ENCODE measurements around the gene C10orf53.

Gene C10orf53

DNA sequence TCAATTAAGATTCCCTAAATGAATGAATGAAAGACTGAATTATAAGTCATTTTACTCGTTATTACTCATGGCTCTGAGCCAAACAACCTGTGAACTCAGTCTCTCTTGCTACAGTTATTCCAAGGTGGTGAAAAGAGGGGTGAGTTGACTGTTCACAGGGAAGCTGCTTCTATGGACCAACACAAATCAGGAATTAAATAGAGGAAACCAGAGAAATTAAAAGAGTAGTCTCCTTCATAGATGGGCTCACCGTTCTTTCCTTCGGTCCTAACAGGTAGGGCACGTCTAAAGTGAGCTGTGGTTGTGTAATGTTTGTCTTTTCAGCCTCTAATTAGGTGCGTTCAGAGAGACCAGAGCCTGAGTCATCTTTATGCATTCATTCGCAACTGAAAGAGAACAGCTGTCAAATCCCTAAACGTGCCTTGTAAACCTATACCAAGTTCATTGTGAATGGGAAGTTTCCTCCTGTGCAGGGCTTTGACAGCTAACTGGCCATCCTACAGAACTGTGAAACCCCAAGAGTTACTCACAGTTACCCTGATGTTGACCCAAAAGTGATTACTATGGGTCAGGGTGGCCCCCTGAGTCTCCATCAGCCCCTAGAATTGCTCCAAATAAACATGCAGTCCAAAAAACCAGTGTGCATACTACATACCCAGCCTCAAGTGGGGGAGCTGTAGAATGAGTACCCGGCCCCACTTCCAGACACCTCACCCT is 18.2 kb upstream of the C10orf53 start:
- ChIA-PET POLR2A (no interaction called here), CTCF (interaction anchor here (1.4 kb wide), 1 partner anchor 68 kb away, joined by 4 read pairs; no protein-coding TSS in a partner anchor)
- no peak for TF ChIP-seq CTCF (IDR thresholded peaks at IDR 0.05; ENCODE audit: control extremely low read depth, extremely low read depth, low read depth, missing control alignments)
- peak; percentile 3 for DNase-seq (ENCODE audit: extremely low spot score)

GRCh38 chr10:49662169-49662830 is 17.2 kb upstream of the C10orf53 start:
- TF ChIP-seq CTCF (IDR thresholded peaks at IDR 0.05; ENCODE audit: control extremely low read depth, extremely low read depth, low read depth, missing control alignments), result no peak
- ChIA-PET CTCF (no interaction called here), POLR2A (no interaction called here)
- DNase-seq (ENCODE audit: extremely low spot score), result peak; percentile 6

- no peak for TF ChIP-seq CTCF (IDR thresholded peaks at IDR 0.05; ENCODE audit: control extremely low read depth, extremely low read depth, low read depth, missing control alignments)
- ChIA-PET POLR2A (no interaction called here), CTCF (no interaction called here)
- no peak for DNase-seq (ENCODE audit: extremely low spot score)
Observed at GRCh38 chr10:49663596-49663995, 15.9 kb upstream of the C10orf53 start.

- POLR2A ChIA-PET, result no interaction called here
- CTCF ChIA-PET, result no interaction called here
- DNase-seq (ENCODE audit: extremely low spot score), result no peak
- TF ChIP-seq CTCF (IDR thresholded peaks at IDR 0.05; ENCODE audit: control extremely low read depth, extremely low read depth, low read depth, missing control alignments), result no peak
Observed at GRCh38 chr10:49664006-49664841, 15.2 kb upstream of the C10orf53 start.

DNA sequence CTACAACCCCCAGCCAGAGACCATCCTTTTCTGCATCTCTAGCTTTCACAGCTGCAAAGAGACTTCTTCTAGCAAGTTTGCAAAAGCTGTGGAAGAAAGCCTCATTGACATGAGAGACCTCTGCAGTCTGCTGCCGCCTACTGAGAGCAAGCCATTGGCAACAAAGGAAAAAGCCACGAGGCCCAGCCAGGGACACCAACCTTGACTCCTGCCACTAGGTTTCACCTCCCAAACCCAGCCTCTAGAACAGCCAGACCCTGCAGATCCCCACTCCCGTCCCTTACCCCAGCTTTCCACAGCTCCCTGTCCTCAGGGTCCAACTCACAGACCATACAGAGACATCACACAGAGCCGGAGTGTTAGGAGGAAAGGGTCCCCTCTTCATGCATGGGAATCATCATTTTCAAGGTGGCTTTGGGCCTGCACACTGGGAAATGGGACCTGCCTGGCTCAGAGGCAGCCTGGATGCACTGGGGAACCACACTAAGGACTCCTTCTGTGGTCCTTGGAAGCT is 14.6 kb upstream of the C10orf53 start:
- ChIA-PET CTCF (no interaction called here), POLR2A (no interaction called here)
- TF ChIP-seq CTCF (IDR thresholded peaks at IDR 0.05; ENCODE audit: control extremely low read depth, extremely low read depth, low read depth, missing control alignments), result no peak
- no peak for DNase-seq (ENCODE audit: extremely low spot score)

DNA sequence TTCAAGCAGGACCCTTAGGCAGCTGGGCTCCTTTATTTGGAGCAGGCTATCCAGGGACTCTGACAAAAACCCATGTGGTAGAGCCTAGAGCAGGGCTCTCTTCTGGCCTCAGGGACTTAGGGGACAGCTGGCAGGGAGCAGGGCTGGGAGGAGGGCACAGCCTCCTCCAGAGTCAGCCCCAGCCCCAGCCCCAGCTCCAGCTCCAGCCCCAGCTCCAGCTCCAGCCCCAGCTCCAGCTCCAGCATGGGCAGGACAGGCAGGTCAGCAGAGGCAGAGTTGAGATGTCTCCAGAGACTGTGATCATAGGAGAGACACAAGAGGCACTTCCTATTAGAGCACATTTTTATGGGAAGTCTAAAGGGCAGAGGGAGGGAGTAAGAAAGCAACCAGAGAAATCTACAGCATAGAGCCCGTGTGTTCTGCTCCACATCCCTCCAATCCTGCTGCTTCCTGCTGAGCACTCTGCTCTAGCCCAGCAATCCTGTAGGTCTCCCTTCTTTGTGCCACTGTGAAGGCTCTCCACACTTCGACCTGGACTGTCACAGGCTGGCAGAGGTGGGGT is 13.3 kb upstream of the C10orf53 start:
- POLR2A ChIA-PET, result no interaction called here
- CTCF ChIA-PET, result interaction anchor here (0.8 kb wide), 1 partner anchor 16 kb away, joined by 3 read pairs; no protein-coding TSS in a partner anchor
- no peak for TF ChIP-seq CTCF (IDR thresholded peaks at IDR 0.05; ENCODE audit: control extremely low read depth, extremely low read depth, low read depth, missing control alignments)
- no peak for DNase-seq (ENCODE audit: extremely low spot score)

All from GM10248 (cell line).